GM12878 (cell line): ENCODE results near the gene FBXL17. TPM values are rescaled to one million over a fixed set of nuclear protein-coding genes. Genes with fewer than 3 reads are reported as not detected.

Experiments
- ATAC-seq: fragments of 200-7000 bp; cut with Tn5 transposase; 3 replicates; pipeline ENCODE4 v1.9.1; 2020; ENCODE audit warnings: mild to moderate bottlenecking, moderate library complexity
- BruUV-seq: library from RNA; stranded (reverse); fragments of 400-500 nt; replicated peaks from 2 replicates; lab custom pipeline; 2021; lab: Mats Ljungman, UMichigan
- CTCF ChIA-PET: fragments of 300-600 bp; sonication (Branson Sonifier 250); formaldehyde crosslinking; extraction: SDS; loops from one replicate; lab custom pipeline; 2021; ENCODE audit warnings: inconsistent platforms; lab: Yijun Ruan, JAX
- POLR2A ChIA-PET: fragments of 350-600 bp; formaldehyde crosslinking; extraction: SDS; loops from one replicate; lab custom pipeline; 2021; ENCODE audit warnings: inconsistent platforms; lab: Charles Lee
- RAD21 ChIA-PET: fragments of 300-600 bp; sonication (Branson Sonifier 250); formaldehyde crosslinking; loops from one replicate; lab custom pipeline; 2023; ENCODE audit warnings: antibody characterized with exemption; ENCODE audit not compliant: unreplicated experiment; lab: Charles Lee
- SMC1A ChIA-PET: fragments of 300-600 bp; sonication (Branson Sonifier 250); formaldehyde crosslinking; loops from one replicate; lab custom pipeline; 2023; ENCODE audit not compliant: unreplicated experiment, uncharacterized antibody; lab: Charles Lee
- DNase-seq: peaks from one replicate; pipeline ENCODE4 v3.0.0-alpha.2; 2011; ENCODE audit warnings: low read depth, low spot score
- FAIRE-seq: peaks from 3 replicates; lab custom pipeline; 2011; peaks lifted over from hg19 to GRCh38; lab: Jason Lieb, UNC
- H2AFZ ChIP-seq: 2 replicates; pipeline ENCODE4 v1.6.0; 2011; ENCODE audit warnings: low read depth, low read length, control low read depth; ENCODE audit not compliant: control insufficient read depth
- H3K27ac ChIP-seq: 2 replicates; pipeline ENCODE4 v1.5.1; 2011; ENCODE audit warnings: control low read depth; ENCODE audit not compliant: control insufficient read depth, insufficient read depth
- H3K27me3 ChIP-seq, 2 experiments: replicated peaks in 1 of 2; 2 replicates each; pipeline versions ENCODE4 v1.6.0 to v1.6.1; 2011; ENCODE audit warnings: low read length in 1 of 2; ENCODE audit not compliant: control insufficient read depth in 2 of 2, insufficient read depth in 2 of 2
- H3K36me3 ChIP-seq, 2 experiments: 2 replicates each; pipeline ENCODE4 v1.5.1; 2011; ENCODE audit warnings: low read length in 1 of 2; ENCODE audit not compliant: control insufficient read depth in 2 of 2, insufficient read depth in 2 of 2
- H3K4me1 ChIP-seq: 2 replicates; pipeline ENCODE4 v1.6.1; 2011; ENCODE audit warnings: mild to moderate bottlenecking, low read length, moderate library complexity, mixed read lengths; ENCODE audit not compliant: control insufficient read depth, insufficient read depth
- H3K4me2 ChIP-seq: 2 replicates; pipeline ENCODE4 v1.6.0; 2011; ENCODE audit warnings: control low read depth; ENCODE audit not compliant: control insufficient read depth, insufficient read depth
- H3K4me3 ChIP-seq: fragments of 200-600 bp; sonication (generic); 2 replicates; pipeline ENCODE4 v1.5.1; 2016
- H3K79me2 ChIP-seq: 2 replicates; pipeline ENCODE4 v1.6.0; 2011; ENCODE audit warnings: low read length; ENCODE audit not compliant: control insufficient read depth, insufficient read depth
- H3K9ac ChIP-seq: 2 replicates; pipeline ENCODE4 v1.8.0; 2011; ENCODE audit warnings: low read length, control low read depth, mixed read lengths; ENCODE audit not compliant: control insufficient read depth, insufficient read depth
- H3K9me3 ChIP-seq: replicated peaks from 3 replicates; pipeline ENCODE4 v1.5.1; 2011; ENCODE audit warnings: mild to moderate bottlenecking, low read length; ENCODE audit not compliant: control insufficient read depth, insufficient read depth
- H4K20me1 ChIP-seq: 2 replicates; pipeline ENCODE4 v1.6.0; 2011; ENCODE audit not compliant: control insufficient read depth, insufficient read depth
- BCL3 ChIP-seq: IDR thresholded peaks from 2 replicates; pipeline ENCODE4 v1.6.1; 2011; ENCODE audit warnings: borderline replicate concordance, low read depth, mild to moderate bottlenecking, moderate library complexity, low read length; ENCODE audit not compliant: insufficient read depth, poor library complexity, severe bottlenecking
- BHLHE40 ChIP-seq, 2 experiments: fragments of 450-650 bp in 1 of 2; IDR thresholded peaks; 2 replicates each; pipeline ENCODE4 v1.6.1; 2011 to 2017; ENCODE audit warnings: low read depth in 2 of 2, borderline replicate concordance in 1 of 2, improper control_type of control experiment in 1 of 2, low read length in 1 of 2, mild to moderate bottlenecking in 1 of 2
- CBX5 ChIP-seq: sonication (generic); IDR thresholded peaks from 2 replicates; pipeline ENCODE4 v1.6.1; 2016; ENCODE audit warnings: low read depth, moderate library complexity, mild to moderate bottlenecking, inconsistent platforms
- CHD2 ChIP-seq: IDR thresholded peaks from 2 replicates; pipeline ENCODE4 v1.6.1; 2011; ENCODE audit warnings: low read depth, low read length, improper control_type of control experiment, borderline replicate concordance
- MTA3 ChIP-seq: IDR thresholded peaks from 2 replicates; pipeline ENCODE4 v1.6.1; 2012; ENCODE audit warnings: low read length, inconsistent platforms, borderline replicate concordance
- MXI1 ChIP-seq: fragments of 150-350 bp; IDR thresholded peaks from 2 replicates; pipeline ENCODE4 v1.6.1; 2011; ENCODE audit warnings: low read depth, mild to moderate bottlenecking, inconsistent platforms, low read length, improper control_type of control experiment
- POLR2A ChIP-seq: IDR thresholded peaks from 2 replicates; pipeline ENCODE4 v1.6.1; 2011; ENCODE audit warnings: low read depth, mild to moderate bottlenecking, low read length
- POLR2AphosphoS5 ChIP-seq: IDR thresholded peaks from 2 replicates; pipeline ENCODE4 v1.6.1; 2011; ENCODE audit warnings: mild to moderate bottlenecking, low read length, inconsistent platforms
- PRDM15 ChIP-seq: fragments of 450-650 bp; formaldehyde crosslinking; IDR thresholded peaks from 2 replicates; pipeline ENCODE4 v1.4.0; 2020; ENCODE audit warnings: mild to moderate bottlenecking, moderate library complexity
- RAD21 ChIP-seq: IDR thresholded peaks from 2 replicates; pipeline ENCODE4 v1.6.1; 2011; ENCODE audit warnings: mild to moderate bottlenecking, low read depth, low read length, moderate library complexity; ENCODE audit not compliant: insufficient read depth
- TCF12 ChIP-seq: IDR thresholded peaks from 2 replicates; pipeline ENCODE4 v1.6.1; 2011; ENCODE audit warnings: low read depth, mild to moderate bottlenecking, low read length
- YBX1 ChIP-seq: fragments of 450-650 bp; IDR thresholded peaks from 2 replicates; pipeline ENCODE4 v1.6.1; 2016; ENCODE audit warnings: antibody characterized with exemption
- ZNF384 ChIP-seq: IDR thresholded peaks from 2 replicates; pipeline ENCODE4 v1.6.1; 2012; ENCODE audit warnings: low read depth, mild to moderate bottlenecking, low read length, improper control_type of control experiment, borderline replicate concordance
- WGBS: methylation state at CpG from one replicate; pipeline ENCODE4 v1.1.6; 2016; ENCODE audit warnings: low lambda C conversion rate; ENCODE audit not compliant: insufficient replicate concordance, insufficient coverage; ENCODE audit errors: missing lambda C conversion rate; 5-methylcytosine and 5-hydroxymethylcytosine counted together
- in situ Hi-C: fragments of 300-500 bp; cut with MboI; formaldehyde crosslinking; loops from 9 replicates; pipeline ENCODE4 v1.14.3; 2018; ENCODE audit warnings: mixed read lengths
- intact Hi-C: fragments of 100-400 bp; cut with micrococcal nuclease; formaldehyde crosslinking; loops from one replicate; pipeline ENCODE4 v1.14.2; 2022; ENCODE audit not compliant: unreplicated experiment
- polyA plus RNA-seq, 11 experiments: library from polyadenylated mRNA; depleted of rRNA in 4 of 11; unstranded in 6 of 11; stranded (reverse) in 5 of 11; fragments of >200 nt; fragmentation: Nextera tagmentation in 4 of 11; fragmentation: Illumina TruSeq in 1 of 11; extraction: Ambion mirVana in 4 of 11; extraction: Trizol in 1 of 11; gene quantifications; 1 replicate in 1 of 11; 2 replicates in 10 of 11; pipeline versions ENCODE4 v1.2.1 to v1.2.3, GENCODE V29; 2011 to 2016; ENCODE audit warnings: inconsistent platforms in 2 of 11, missing spikeins in 2 of 11, low read depth in 1 of 11
- total RNA-seq, 4 experiments: library from RNA; depleted of rRNA in 3 of 4; stranded (reverse); fragments of >200 nt in 3 of 4; fragmentation: Illumina TruSeq in 1 of 4; extraction: Trizol in 1 of 4; gene quantifications; 2 replicates each; pipeline versions ENCODE4 v1.2.1 to v1.2.3, GENCODE V29; 2013 to 2021

FBXL17 gene
- total and polyA plus RNA-seq, 10 of the 15 experiments (the other 5 are each of a cell fraction or from before 2014, with no cell fraction given), result 0.88 to 9.0 (median 4.4) TPM

GRCh38 chr5:108382784-108383330 lies 959 bp upstream of the FBXL17 start:
- under 1% methylated on average over 9 of the region's 9 CpGs for WGBS
- CTCF ChIA-PET, result interaction anchor here (1.0 to 1.6 kb wide), 3 partner anchors 9 to 573 kb away, joined by 3 to 4 read pairs (median 4); no protein-coding TSS in a partner anchor
- 0 out of 3 replicates have a peak, but pooled peaks have one; percentile 0 for ATAC-seq

More at GRCh38 chr5:108382784-108383330, 959 bp upstream of the FBXL17 start:
- Histone ChIP-seq H3K4me3 (peak overlapping the region; percentile 76), H3K79me2 (peaks cover 26% of the 10 kb centered on the region)
- TF ChIP-seq POLR2A (no peak), BHLHE40 (IDR thresholded peaks at IDR 0.05; ENCODE audit: borderline replicate concordance in 1 of 2, low read depth in 2 of 2, low read length in 1 of 2) (no peak), CBX5 (0 out of 2 replicates have a peak, but pooled peaks have one; percentile 8), MXI1 (0 out of 2 replicates have a peak, but pooled peaks have one; percentile 1), MTA3 (peak; percentile 84), POLR2AphosphoS5 (no peak), ZNF384 (no peak), YBX1 (no peak), TCF12 (no peak), RAD21 (no peak), PRDM15 (CRISPR knock-in tag) (no peak), CHD2 (no peak), BCL3 (no peak)
- TF ChIP-seq, all 136 proteins: peak for 3
- SMC1A ChIA-PET, result interaction anchor here (0.9 to 1.6 kb wide), 6 partner anchors 9 to 138 kb away, joined by 3 to 8 read pairs (median 4); no protein-coding TSS in a partner anchor
- H3K27ac ChIP-seq, result peak overlapping the region; percentile 94
- peak overlapping the region; percentile 94 for H3K9ac ChIP-seq
- H3K4me1 ChIP-seq, result 0 out of 2 replicates have a peak, but pooled peaks cover 2% of the 10 kb centered on the region
- RAD21 ChIA-PET, result interaction anchor here (1.2 to 1.7 kb wide), 2 partner anchors 16 to 123 kb away, joined by 3 to 11 read pairs; no protein-coding TSS in a partner anchor
- POLR2A ChIA-PET, result interaction anchor here (0.6 to 1.2 kb wide), 4 partner anchors 12 to 1306 kb away, joined by 3 to 8 read pairs (median 5); no protein-coding TSS in a partner anchor
- peak overlapping the region; percentile 96 for H3K4me2 ChIP-seq
- intact Hi-C loops (loop anchor here (5.0 to 10.0 kb wide), 3 partner anchors 139 to 1312 kb away; no protein-coding TSS in a partner anchor), in situ Hi-C loops (no loop called here)
- peak; percentile 61 for FAIRE-seq
- H3K27me3 ChIP-seq, result no peaks in the 10 kb centered on the region
- DNase-seq, result no peak
- no peaks in the 10 kb centered on the region for H3K9me3 ChIP-seq
- H4K20me1 ChIP-seq, result no peaks in the 10 kb centered on the region
- peak overlapping the region; percentile 87 for H2AFZ ChIP-seq
- H3K36me3 ChIP-seq, result no peaks in the 10 kb centered on the region
- BruUV-seq, result TSS peak; percentile 77
